Lung (tissue), 12 donors: Measurements from ENCODE around the gene DGCR6L. TPM values are rescaled to one million over a fixed set of nuclear protein-coding genes. Genes with fewer than 3 reads are reported as not detected.
A peak's percentile ranks its signal among the peaks of the same experiment; 100 is the strongest.
"Not testable (repeated sequence)": the region's sequence is repeated elsewhere in the genome, so short reads cannot be mapped to it uniquely, and the experiment has no call there.

Experiments
- ATAC-seq: fragments of 200-7000 bp; cut with Tn5 transposase; one replicate; pipeline ENCODE4 v1.9.1; 2020; ENCODE audit warnings: moderate number of reproducible peaks; ENCODE audit not compliant: insufficient read depth, low FRiP score
- DNase-seq, 3 donors: peaks; one replicate each; pipeline ENCODE4 v3.0.0-alpha.2; 2013 to 2017
- H3K27ac ChIP-seq, 2 donors: one replicate each; pipeline ENCODE4 v1.5.1; 2013; ENCODE audit warnings: mild to moderate bottlenecking in 2 of 2, moderate library complexity in 2 of 2, control low read depth in 1 of 2, inconsistent platforms in 1 of 2, low read depth in 1 of 2, low read length in 1 of 2
- H3K27me3 ChIP-seq, 3 donors: one replicate each; pipeline ENCODE4 v1.5.1; 2013; ENCODE audit warnings: low read length in 2 of 3; ENCODE audit not compliant: control insufficient read depth in 3 of 3, insufficient read depth in 3 of 3
- H3K36me3 ChIP-seq, 4 donors: one replicate each; pipeline ENCODE4 v1.5.1; 2013; ENCODE audit warnings: low read length in 4 of 4, mild to moderate bottlenecking in 1 of 4, moderate library complexity in 1 of 4; ENCODE audit not compliant: control insufficient read depth in 4 of 4, insufficient read depth in 4 of 4
- H3K4me1 ChIP-seq, 5 donors: one replicate each; pipeline ENCODE4 v1.5.1; 2013; ENCODE audit warnings: low read length in 5 of 5, mild to moderate bottlenecking in 2 of 5, moderate library complexity in 1 of 5; ENCODE audit not compliant: control insufficient read depth in 5 of 5, insufficient read depth in 5 of 5
- H3K4me3 ChIP-seq: one replicate; pipeline ENCODE4 v1.5.1; 2013; ENCODE audit warnings: mild to moderate bottlenecking, control low read depth, moderate library complexity
- H3K9ac ChIP-seq, 2 donors: one replicate each; pipeline ENCODE4 v1.5.1; 2013; ENCODE audit warnings: low read length in 2 of 2, control low read depth in 1 of 2; ENCODE audit not compliant: insufficient read depth in 1 of 2
- H3K9me3 ChIP-seq, 4 donors: one replicate each; pipeline ENCODE4 v1.5.1; 2013; ENCODE audit warnings: low read length in 3 of 4, mild to moderate bottlenecking in 1 of 4, moderate library complexity in 1 of 4; ENCODE audit not compliant: control insufficient read depth in 4 of 4, insufficient read depth in 3 of 4
- WGBS, 2 donors: extraction: QIAGEN DNeasy Blood & Tissue Kit; methylation state at CpG; one replicate each; pipeline ENCODE4 v1.1.7; 2013; 5-methylcytosine and 5-hydroxymethylcytosine counted together
- polyA plus RNA-seq, 2 donors: library from polyadenylated mRNA; stranded (reverse); fragments of 200-250 nt; gene quantifications; one replicate each; pipeline ENCODE4 v1.2.1, GENCODE V29; 2013
- total RNA-seq, 2 donors: library from RNA; depleted of rRNA in 1 of 2; stranded (reverse); fragments of >200 nt in 1 of 2; gene quantifications; one replicate each; pipeline ENCODE4 v1.2.1, GENCODE V29; 2014 to 2021
- TF ChIP-seq, protein P1 (sequence below): IDR thresholded peaks from 2 replicates; pipeline ENCODE4 v1.5.1; 2012; ENCODE audit warnings: mild to moderate bottlenecking; ENCODE audit errors: control extremely low read depth, extremely low read depth
- donor health status: control.
- donor health status: control.
- donor health status: Bipolar disorder and iron deficiency.
- donor health status: healthy.
- donor health status: DM: yes; HTN: yes; CAD: no.

The DGCR6L gene
- total and polyA plus RNA-seq, 4 donors: 38.7 to 86.0 (median 42.5) TPM

DNA sequence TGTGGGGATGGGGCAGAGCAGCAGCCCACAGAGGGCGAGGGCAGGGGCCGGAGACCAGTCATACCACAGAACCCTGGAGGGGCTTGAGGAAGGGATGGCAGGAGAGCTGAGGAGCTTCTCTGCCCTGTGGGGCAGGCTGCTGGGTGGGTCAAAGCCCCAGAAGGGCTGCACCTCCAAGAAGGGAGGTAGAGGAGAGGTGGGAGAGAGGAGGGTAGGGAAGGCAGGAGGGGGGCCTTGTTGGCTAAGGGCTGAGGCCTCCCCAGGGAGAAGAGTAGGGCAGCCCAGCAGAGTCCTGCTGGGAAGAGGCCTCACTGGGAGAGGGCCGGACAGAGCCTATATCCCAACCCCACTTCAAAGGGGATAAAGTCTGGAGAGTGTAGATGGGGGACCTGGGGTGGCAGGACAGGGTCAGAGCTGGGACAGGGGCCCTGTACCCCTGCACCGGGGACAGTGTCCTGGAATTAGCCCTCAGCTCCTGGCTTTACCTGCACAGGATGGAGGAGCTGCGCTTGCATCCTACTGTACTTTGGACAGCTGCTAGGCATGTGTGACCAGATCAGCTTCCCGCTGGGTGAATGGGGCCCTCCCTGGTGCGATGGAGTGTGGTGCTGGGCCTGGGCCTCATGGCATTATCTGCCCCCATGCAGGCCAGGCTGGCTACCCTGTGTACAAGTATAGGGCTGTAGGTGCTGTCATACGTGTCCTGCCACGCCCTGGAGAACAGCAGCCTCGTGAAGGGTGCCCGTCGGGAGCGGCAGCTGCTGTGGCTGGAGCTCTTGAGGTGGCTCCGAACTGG is 7.3 kb downstream of the DGCR6L start:
- TF ChIP-seq, protein P1, sequence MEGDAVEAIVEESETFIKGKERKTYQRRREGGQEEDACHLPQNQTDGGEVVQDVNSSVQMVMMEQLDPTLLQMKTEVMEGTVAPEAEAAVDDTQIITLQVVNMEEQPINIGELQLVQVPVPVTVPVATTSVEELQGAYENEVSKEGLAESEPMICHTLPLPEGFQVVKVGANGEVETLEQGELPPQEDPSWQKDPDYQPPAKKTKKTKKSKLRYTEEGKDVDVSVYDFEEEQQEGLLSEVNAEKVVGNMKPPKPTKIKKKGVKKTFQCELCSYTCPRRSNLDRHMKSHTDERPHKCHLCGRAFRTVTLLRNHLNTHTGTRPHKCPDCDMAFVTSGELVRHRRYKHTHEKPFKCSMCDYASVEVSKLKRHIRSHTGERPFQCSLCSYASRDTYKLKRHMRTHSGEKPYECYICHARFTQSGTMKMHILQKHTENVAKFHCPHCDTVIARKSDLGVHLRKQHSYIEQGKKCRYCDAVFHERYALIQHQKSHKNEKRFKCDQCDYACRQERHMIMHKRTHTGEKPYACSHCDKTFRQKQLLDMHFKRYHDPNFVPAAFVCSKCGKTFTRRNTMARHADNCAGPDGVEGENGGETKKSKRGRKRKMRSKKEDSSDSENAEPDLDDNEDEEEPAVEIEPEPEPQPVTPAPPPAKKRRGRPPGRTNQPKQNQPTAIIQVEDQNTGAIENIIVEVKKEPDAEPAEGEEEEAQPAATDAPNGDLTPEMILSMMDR: no peak
- no peak overlapping the region for H3K9ac ChIP-seq
- no peak for ATAC-seq
- no peaks in the 10 kb centered on the region for H3K27me3 ChIP-seq
- no peaks in the 10 kb centered on the region for H3K9me3 ChIP-seq
- peaks cover 0 to 9% (median 0%) of the 10 kb centered on the region in 4 donors for H3K36me3 ChIP-seq
- 92 to 93% methylated on average over 13 to 14 of the region's 14 CpGs for WGBS, 2 donors
- peak in 1 of 3 donors; percentile 3 for DNase-seq
- H3K4me1 ChIP-seq: peaks cover 0 to 9% (median 0%) of the 10 kb centered on the region in 5 donors
- H3K27ac ChIP-seq: no peak overlapping the region
- no peak overlapping the region for H3K4me3 ChIP-seq

DNA sequence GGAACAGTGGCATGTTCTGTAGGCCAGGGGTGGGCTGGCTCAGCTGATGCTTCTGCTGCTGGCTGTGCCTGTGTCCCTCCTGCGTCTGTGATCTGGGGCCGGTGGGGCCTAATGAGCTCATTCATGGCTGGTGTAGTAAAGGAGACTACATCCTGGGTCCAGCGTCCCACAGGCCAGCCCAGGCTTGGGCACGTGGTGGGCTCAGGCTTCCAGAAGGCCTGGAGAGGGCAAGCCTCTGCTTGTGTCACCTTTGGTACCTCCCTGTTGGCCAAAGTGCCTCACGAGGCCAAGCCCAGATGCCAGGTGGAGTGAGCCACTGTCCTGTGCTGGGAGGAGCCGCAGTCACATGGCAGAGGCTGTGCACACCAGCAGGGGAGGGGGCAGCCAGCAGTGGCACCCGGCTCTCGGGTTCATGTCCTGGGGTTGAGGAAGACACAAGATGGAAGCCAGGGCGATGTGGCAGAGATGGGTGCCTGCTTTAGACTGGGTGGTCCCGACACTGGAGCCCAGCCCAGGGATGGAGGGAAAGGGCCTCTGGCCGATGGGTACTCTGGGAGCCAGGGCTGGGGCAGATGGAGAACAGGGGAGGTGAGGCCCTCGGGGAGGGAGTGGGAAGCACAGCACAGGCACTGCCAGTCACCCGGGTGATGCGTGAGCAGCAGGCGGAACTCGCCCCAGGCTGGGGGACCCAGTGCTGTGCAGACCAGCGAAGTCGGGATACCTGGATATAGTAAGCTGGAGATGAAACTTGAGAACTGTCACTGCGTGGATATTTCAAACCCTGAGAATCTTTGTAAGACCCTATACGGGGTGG is 8.4 kb downstream of the DGCR6L start:
- H3K4me3 ChIP-seq, H3K36me3 ChIP-seq, H3K27me3 ChIP-seq, H3K27ac ChIP-seq, H3K4me1 ChIP-seq, H3K9me3 ChIP-seq, H3K9ac ChIP-seq, ATAC-seq: not testable (repeated sequence)
- peak in 1 of 3 donors; percentile 4 for DNase-seq
- WGBS, 2 donors: 84 to 96% methylated on average over 16 to 17 of the region's 20 CpGs

DNA sequence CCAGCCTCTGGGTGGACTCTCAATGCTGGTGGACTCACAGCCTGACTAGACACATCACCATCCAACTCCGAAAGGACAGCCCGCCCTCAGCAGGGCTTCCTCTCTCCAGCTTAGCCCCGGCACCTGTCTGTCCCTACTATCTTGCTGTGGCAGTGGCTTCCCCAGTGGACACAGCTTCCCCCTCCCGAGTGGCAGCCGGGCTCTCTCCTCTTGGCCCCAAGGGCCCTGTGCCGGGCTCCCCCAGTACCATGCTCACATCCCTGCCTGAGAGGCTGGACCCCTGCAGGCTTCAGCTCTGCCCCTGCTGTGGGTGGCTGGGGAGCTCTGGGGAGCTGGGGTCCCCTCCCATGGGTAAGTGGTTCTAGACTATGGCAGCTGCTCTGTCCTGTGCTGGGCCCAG is 9.1 kb downstream of the DGCR6L start:
- H3K9me3 ChIP-seq, ATAC-seq: not testable (repeated sequence)

DNA sequence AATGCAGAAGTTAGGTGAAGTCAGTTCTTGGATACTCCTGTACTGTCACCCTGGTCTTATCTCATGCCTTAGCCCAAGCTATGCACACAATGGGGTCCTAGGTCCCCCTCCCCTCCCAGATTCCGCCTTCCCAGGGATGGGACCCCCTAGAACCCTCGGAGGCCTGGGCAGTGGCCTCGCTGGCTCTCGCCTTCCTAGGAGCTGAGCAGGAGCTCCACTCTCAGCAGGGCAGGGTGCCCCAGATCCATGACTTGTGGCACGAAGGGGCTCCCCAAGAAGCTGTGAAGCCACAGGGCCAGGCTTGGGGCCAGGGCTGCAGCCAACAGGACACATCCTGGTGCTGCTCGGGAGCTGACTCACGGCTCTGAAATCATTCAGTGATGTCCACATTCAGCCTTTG is 9.7 kb downstream of the DGCR6L start:
- H3K4me1 ChIP-seq, H3K9ac ChIP-seq, H3K27ac ChIP-seq, H3K27me3 ChIP-seq, DNase-seq, H3K9me3 ChIP-seq, ATAC-seq, H3K4me3 ChIP-seq, H3K36me3 ChIP-seq: not testable (repeated sequence)
- WGBS, 2 donors: 80 to 83% methylated on average over 5 to 6 of the region's 7 CpGs

More for the DNA sequence above, 9.1 kb downstream of the DGCR6L start:
- 89 to 91% methylated on average over 6 of the region's 6 CpGs for WGBS, 2 donors
- not testable (repeated sequence) for DNase-seq, H3K4me1 ChIP-seq, H3K27ac ChIP-seq, H3K4me3 ChIP-seq, H3K36me3 ChIP-seq, H3K27me3 ChIP-seq, H3K9ac ChIP-seq

DNA sequence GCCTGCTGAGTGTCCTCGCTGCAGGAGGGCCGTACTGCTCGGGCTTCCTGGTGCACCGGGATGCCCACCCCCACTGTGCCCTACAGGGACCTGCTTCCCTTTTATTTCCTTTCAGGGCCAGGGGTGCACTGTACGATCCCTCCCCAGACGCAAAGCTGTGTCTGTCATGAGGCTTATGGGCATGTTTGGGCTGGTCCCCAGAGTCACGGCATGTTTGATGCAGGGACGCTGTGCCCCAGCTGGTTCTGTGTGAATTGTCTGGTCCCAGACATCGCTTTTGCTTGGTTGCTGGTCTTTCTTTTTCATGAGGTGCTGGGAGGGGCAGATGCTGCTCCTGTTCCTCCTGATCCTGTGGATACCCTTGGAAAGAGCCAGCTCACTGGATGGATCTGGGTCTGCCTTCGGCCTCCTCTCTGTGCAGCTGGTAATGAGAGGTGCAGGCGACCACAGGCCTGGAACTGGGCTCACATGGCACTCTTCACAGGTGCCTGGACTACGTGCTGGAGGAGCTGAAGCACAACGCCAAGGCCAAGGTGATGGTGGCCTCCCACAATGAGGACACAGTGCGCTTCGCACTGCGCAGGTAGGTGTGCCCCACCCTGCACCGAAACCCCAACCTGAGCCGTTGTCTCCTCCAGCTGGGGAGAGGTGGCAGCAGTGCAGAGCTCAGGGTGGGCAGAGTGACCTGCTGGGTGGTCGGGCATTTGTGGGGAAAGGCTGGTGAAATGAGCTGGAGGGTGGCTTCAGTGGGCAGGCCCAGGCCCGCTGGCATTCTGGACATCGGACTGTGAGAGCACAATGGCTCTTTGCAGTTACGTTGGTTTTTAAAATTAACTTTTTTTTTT is 10.8 kb downstream of the DGCR6L start:
- WGBS, 2 donors: 87 to 90% methylated on average over 22 of the region's 22 CpGs
- not testable (repeated sequence) for H3K4me1 ChIP-seq, ATAC-seq

DNA sequence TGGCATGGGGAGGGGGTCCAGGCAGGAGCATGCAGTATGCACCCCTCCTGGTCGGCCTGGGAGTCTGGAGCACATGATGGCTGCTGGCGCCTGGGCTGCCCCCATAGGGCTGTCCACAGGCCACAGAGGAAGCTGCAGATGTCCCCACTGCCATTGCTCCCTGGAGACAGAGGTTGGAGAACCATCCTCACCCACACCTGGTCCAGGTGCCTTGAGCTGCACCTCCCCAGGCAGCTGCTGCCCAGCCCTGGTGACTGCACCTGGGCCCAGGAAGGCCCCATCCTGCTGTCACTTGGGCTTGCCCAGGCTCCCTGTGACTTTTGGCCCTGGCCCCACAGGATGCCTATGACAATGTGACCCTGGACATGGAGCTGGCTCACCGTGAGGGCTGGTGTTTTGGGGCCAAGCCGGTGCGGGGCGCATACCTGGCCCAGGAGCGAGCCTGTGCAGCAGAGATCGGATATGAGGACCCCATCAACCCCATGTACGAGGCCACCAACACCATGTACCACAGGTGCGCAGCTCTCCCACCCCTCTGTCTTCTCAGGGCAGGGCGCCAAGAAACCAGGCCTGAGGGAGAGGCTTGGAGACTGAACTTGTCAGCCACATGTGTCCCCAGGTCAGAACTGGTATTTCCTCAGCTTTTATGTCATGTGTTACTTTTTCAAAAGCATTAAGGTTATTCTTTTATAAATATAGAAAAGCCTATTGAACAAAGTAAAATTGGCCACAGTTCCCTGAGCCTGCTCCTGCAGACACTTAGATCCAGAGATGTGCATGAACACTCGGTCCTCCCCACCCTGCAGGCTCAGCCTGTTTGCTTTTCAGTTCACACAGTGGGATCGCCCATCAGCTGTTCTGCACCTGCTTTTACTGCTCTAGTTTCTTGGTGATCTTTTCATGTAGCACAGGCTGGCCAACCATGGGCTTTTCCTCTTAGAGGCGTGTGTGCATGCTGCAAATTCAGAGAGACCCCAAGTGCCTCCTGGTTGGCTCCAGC is 12.1 kb downstream of the DGCR6L start:
- H3K36me3 ChIP-seq, H3K9ac ChIP-seq, H3K27ac ChIP-seq, H3K4me3 ChIP-seq, ATAC-seq, H3K9me3 ChIP-seq, DNase-seq, H3K4me1 ChIP-seq, H3K27me3 ChIP-seq: not testable (repeated sequence)
- WGBS, 2 donors: 87 to 88% methylated on average over 14 of the region's 14 CpGs

More for the DNA sequence above, 10.8 kb downstream of the DGCR6L start:
- H3K36me3 ChIP-seq, H3K9me3 ChIP-seq, H3K4me3 ChIP-seq, H3K27me3 ChIP-seq, H3K27ac ChIP-seq, DNase-seq, H3K9ac ChIP-seq: not testable (repeated sequence)
